ENCODE results near the gene PREX1. TPM values are rescaled to one million over a fixed set of nuclear protein-coding genes. Genes with fewer than 3 reads are reported as not detected.

PREX1 gene
- total and polyA plus RNA-seq, 2 experiments from 2014 or later, result 2.4 to 10.3 TPM

- H3K27me3 Mint-ChIP-seq (ENCODE audit: insufficient read depth, low read depth, poor library complexity), result peaks cover 7% of the 10 kb centered on the region
- H3K4me3 ChIP-seq, result no peak overlapping the region
- H3K79me2 ChIP-seq (replicated peaks; ENCODE audit: insufficient read depth), result no peaks in the 10 kb centered on the region
- H3K36me3 ChIP-seq (ENCODE audit: insufficient read depth), result no peaks in the 10 kb centered on the region
- no peak overlapping the region for H3K4me2 ChIP-seq
- DNase-seq (ENCODE audit: low spot score) (no peak), ATAC-seq (no peak)
- H3K9me3 Mint-ChIP-seq, result no peaks in the 10 kb centered on the region; the same call in 2 of the 3 replicates
- H3K9me2 ChIP-seq (ENCODE audit: insufficient read depth), result no peaks in the 10 kb centered on the region
- H3K27ac ChIP-seq (ENCODE audit: low read depth), result no peak overlapping the region
- H3K4me1 Mint-ChIP-seq, result peaks cover 5% of the 10 kb centered on the region
- H3K4me3 Mint-ChIP-seq, result no peak overlapping the region
- H3K27me3 ChIP-seq (ENCODE audit: insufficient read depth), result no peaks in the 10 kb centered on the region
- H3F3A ChIP-seq (replicated peaks; ENCODE audit: low read depth), result no peaks in the 10 kb centered on the region
- TF ChIP-seq ZNF114 (CRISPR knock-in tag; IDR thresholded peaks at IDR 0.05) (no peak), STAT1 (IDR thresholded peaks at IDR 0.05; ENCODE audit: unreplicated experiment) (no peak), EZH2phosphoT487 (IDR thresholded peaks at IDR 0.05; ENCODE audit: unreplicated experiment) (no peak), NANOG (IDR thresholded peaks at IDR 0.05; ENCODE audit: borderline replicate concordance) (no peak), POLR2AphosphoS5 (IDR thresholded peaks at IDR 0.05; ENCODE audit: low read depth) (no peak), JUNB (IDR thresholded peaks at IDR 0.05; ENCODE audit: unreplicated experiment) (no peak), CTCF (conservative IDR thresholded peaks at IDR 0.05; ENCODE audit: low read depth in 2 of 2) (no peak), REST (IDR thresholded peaks at IDR 0.05; ENCODE audit: unreplicated experiment) (no peak), ZNF462 (CRISPR knock-in tag; IDR thresholded peaks at IDR 0.05) (no peak), ZNF331 (CRISPR knock-in tag; IDR thresholded peaks at IDR 0.05; ENCODE audit: low read depth) (no peak), CREB1 (CRISPR knock-in tag; IDR thresholded peaks at IDR 0.05; ENCODE audit: low read depth) (no peak), ETS1 (IDR thresholded peaks at IDR 0.05) (no peak), EZH2 (IDR thresholded peaks at IDR 0.05; ENCODE audit: low read depth, unreplicated experiment) (no peak)
- H3K36me3 Mint-ChIP-seq (ENCODE audit: low read depth), result no peaks in the 10 kb centered on the region; the same call in 1 of the 3 replicates
- H3K4me1 ChIP-seq (ENCODE audit: insufficient read depth), result no peaks in the 10 kb centered on the region
- H4K20me1 ChIP-seq (replicated peaks; ENCODE audit: insufficient read depth), result no peaks in the 10 kb centered on the region
- no peak overlapping the region for H2AFZ ChIP-seq
- no peak overlapping the region for H3K27ac Mint-ChIP-seq
Observed at GRCh38 chr20:48674461-48674860, 153.3 kb downstream of the PREX1 start.
